ENCODE measurements around the gene GALNTL6. TPM values are rescaled to one million over a fixed set of nuclear protein-coding genes. Genes with fewer than 3 reads are reported as not detected.

The GALNTL6 gene
- total RNA-seq, 1 donor from 2014 or later, result 2.1 TPM

DNA sequence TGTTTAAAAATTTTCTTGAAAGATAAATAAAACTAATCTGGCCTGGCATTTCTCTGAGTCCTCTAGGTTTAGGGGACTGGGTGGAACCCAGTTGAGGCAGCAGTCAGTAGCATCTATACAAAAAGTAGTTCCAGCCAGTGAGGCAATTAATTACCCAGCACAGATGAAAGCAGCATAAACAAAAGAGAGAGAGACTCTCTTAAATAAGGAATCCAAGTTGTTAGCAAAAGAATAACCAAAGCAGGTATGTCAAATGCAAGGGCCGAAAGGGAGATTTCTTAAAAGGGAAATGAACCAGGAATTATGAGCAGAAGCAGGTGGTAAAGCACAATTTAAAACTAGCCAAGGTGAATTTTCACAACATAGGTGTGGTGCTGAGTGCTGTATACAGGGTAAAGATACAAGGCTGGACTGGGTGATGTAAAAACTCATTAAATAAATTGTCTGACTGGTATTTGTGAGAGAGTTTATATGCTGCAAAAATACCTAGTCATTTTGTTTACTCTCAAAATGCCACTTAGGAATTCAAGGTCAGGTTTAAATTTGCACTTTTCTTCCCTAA, 1260.8 kb downstream of the GALNTL6 start:
- Histone ChIP-seq H3K4me3 (ENCODE audit: low read length in 3 of 3) (no peak overlapping the region), H3K9me3 (ENCODE audit: control insufficient read depth in 3 of 3, low read length in 3 of 3) (peaks cover 0 to 9% (median 7%) of the 10 kb centered on the region in 3 donors), H3K27me3 (ENCODE audit: control insufficient read depth in 3 of 3, insufficient read depth in 3 of 3, low read length in 3 of 3) (no peaks in the 10 kb centered on the region), H3K36me3 (ENCODE audit: control insufficient read depth in 3 of 3, insufficient read depth in 3 of 3, low read length in 3 of 3) (no peaks in the 10 kb centered on the region), H3K27ac (ENCODE audit: low read depth, low read length) (no peak overlapping the region), H3K4me1 (ENCODE audit: control insufficient read depth in 3 of 3, insufficient read depth in 3 of 3, low read length in 3 of 3) (no peaks in the 10 kb centered on the region), H3K9ac (ENCODE audit: low read depth in 1 of 3, low read length in 3 of 3) (no peak overlapping the region)

DNA sequence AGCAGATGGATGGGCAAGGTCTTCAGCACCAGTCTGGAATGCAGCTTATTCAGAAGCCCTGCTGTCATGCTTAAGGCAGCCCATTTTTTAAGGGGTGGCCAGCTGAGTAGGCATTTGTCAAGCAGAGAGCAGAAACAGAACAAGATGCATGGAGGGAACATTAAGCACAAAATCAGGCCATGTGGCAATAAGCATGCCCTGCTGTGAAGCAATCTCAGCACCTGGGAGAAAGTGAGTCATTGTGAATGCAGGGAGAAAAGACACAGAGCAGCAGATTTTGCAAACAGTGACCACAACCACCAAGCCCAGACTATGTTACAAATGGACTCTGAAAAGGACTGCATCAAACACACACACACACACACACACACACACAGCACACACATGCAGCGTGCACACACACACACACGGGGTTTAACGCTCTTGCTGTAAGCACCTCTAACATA, 1261.3 kb downstream of the GALNTL6 start:
- no peak overlapping the region for H3K9ac ChIP-seq (ENCODE audit: low read depth in 1 of 3, low read length in 3 of 3)
- peaks cover 0 to 7% (median 6%) of the 10 kb centered on the region in 3 donors for H3K9me3 ChIP-seq (ENCODE audit: control insufficient read depth in 3 of 3, low read length in 3 of 3)
- H3K4me1 ChIP-seq (ENCODE audit: control insufficient read depth in 3 of 3, insufficient read depth in 3 of 3, low read length in 3 of 3), result no peaks in the 10 kb centered on the region
- no peaks in the 10 kb centered on the region for H3K36me3 ChIP-seq (ENCODE audit: control insufficient read depth in 3 of 3, insufficient read depth in 3 of 3, low read length in 3 of 3)
- H3K4me3 ChIP-seq (ENCODE audit: low read length in 3 of 3), result no peak overlapping the region
- H3K27ac ChIP-seq (ENCODE audit: low read depth, low read length), result no peak overlapping the region
- no peaks in the 10 kb centered on the region for H3K27me3 ChIP-seq (ENCODE audit: control insufficient read depth in 3 of 3, insufficient read depth in 3 of 3, low read length in 3 of 3)

- H3K27ac ChIP-seq (ENCODE audit: low read depth, low read length), result no peak overlapping the region
- no peaks in the 10 kb centered on the region for H3K36me3 ChIP-seq (ENCODE audit: control insufficient read depth in 3 of 3, insufficient read depth in 3 of 3, low read length in 3 of 3)
- no peaks in the 10 kb centered on the region for H3K27me3 ChIP-seq (ENCODE audit: control insufficient read depth in 3 of 3, insufficient read depth in 3 of 3, low read length in 3 of 3)
- no peaks in the 10 kb centered on the region for H3K4me1 ChIP-seq (ENCODE audit: control insufficient read depth in 3 of 3, insufficient read depth in 3 of 3, low read length in 3 of 3)
- H3K4me3 ChIP-seq (ENCODE audit: low read length in 3 of 3), result no peak overlapping the region
- peaks cover 0 to 2% (median 0%) of the 10 kb centered on the region in 3 donors for H3K9me3 ChIP-seq (ENCODE audit: control insufficient read depth in 3 of 3, low read length in 3 of 3)
- H3K9ac ChIP-seq (ENCODE audit: low read depth in 1 of 3, low read length in 3 of 3), result no peak overlapping the region
These were observed 1263.9 kb downstream of the GALNTL6 start for GRCh38 chr4:173076903-173077634.

DNA sequence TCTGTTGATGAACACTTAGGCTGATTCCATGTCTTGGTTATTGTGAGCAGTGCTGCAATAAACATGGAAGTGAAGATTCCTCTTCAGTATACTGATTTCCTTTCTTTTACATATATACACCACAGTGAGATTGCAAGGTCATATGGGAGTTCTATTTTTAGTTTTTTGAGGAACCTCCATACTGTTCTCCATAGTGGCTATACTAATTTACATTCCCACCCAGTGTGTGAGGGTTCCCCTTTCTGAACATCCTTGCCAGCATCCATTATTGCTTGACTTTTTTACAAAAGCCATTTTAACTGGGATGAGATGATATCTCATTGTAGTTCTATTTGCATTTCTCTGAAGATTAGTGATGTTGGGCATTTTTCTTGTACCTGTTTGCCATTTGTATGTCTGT, 1274.9 kb downstream of the GALNTL6 start:
- Histone ChIP-seq H3K4me3 (ENCODE audit: low read length in 3 of 3) (no peak overlapping the region), H3K36me3 (ENCODE audit: control insufficient read depth in 3 of 3, insufficient read depth in 3 of 3, low read length in 3 of 3) (no peaks in the 10 kb centered on the region), H3K27me3 (ENCODE audit: control insufficient read depth in 3 of 3, insufficient read depth in 3 of 3, low read length in 3 of 3) (no peaks in the 10 kb centered on the region), H3K4me1 (ENCODE audit: control insufficient read depth in 3 of 3, insufficient read depth in 3 of 3, low read length in 3 of 3) (no peaks in the 10 kb centered on the region), H3K9ac (ENCODE audit: low read depth in 1 of 3, low read length in 3 of 3) (no peak overlapping the region), H3K27ac (ENCODE audit: low read depth, low read length) (no peak overlapping the region), H3K9me3 (ENCODE audit: control insufficient read depth in 3 of 3, low read length in 3 of 3) (no peaks in the 10 kb centered on the region)

All from skeletal muscle tissue (tissue), 4 donors.